Measurements from ENCODE around the gene ALG10. TPM values are rescaled to one million over a fixed set of nuclear protein-coding genes. Genes with fewer than 3 reads are reported as not detected.
"Not testable (repeated sequence)": the region's sequence is repeated elsewhere in the genome, so short reads cannot be mapped to it uniquely, and the experiment has no call there.

ALG10 gene
- total RNA-seq, 1 donor from 2014 or later = 20.3 TPM

DNA sequence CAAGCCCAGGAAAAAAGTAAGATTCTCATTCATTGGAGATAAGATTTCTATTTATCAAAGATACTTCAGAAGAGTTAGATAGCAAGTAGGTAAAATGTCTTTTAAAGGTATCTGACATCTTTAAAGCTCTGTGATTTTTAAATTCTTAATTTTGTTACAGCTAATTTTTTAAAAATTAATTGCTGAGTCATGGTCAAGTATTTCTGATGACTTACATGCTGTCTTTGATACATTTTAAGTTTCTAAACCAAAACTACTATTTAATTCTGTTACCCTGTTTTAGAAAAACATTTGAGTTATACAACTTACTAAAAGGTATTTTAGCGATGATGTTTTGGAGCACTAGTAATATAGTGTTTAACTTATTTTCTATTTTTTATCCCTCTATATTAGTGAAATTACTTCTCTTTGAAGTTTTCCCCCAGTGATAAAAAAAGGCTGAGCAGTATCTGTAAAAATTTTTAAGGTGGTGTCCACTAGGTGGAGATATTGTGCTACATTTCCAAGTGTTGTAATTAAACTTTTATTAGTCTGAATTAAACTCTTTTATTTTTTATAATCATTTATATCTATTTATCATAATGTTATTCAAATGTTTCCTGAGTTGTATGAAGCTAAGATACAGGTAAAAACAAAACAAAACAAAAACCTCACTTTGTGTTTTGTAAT lies 11.5 kb downstream of the ALG10 start:
- Mint-ChIP-seq H3K27ac (no peak overlapping the region), H3K9me3 (no peaks in the 10 kb centered on the region), H3K4me3 (no peak overlapping the region), H3K27me3 (ENCODE audit: insufficient read depth) (no peaks in the 10 kb centered on the region), H3K4me1 (ENCODE audit: low read depth) (no peaks in the 10 kb centered on the region), H3K36me3 (ENCODE audit: low read depth) (no peaks in the 10 kb centered on the region)
- intact Hi-C loops (cut with micrococcal nuclease) = loop anchor here (1.0 kb wide), 1 partner anchor 185 kb away; no protein-coding TSS in a partner anchor
- DNase-seq (ENCODE audit: low spot score) = no peak

DNA sequence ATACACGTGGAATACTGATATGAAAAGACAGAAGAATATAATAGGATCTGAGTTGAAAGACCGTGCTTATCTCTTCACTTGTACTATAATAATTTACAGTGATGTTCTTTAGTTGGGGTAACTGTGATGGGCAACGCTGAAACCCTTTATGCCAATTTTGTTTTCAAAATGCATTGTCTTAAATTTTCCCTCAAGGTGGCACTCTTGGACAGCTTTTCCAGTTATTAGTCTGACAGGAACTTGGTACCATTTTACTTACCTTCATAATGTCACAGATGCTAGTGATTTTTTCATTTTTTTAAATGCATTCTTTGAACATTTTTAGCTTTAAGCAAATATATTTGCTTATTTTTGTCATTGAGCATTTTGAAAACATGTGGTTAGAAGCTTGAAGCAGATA lies 16.1 kb downstream of the ALG10 start:
- not testable (repeated sequence) for H3K4me3 Mint-ChIP-seq; H3K36me3 Mint-ChIP-seq (ENCODE audit: low read depth); DNase-seq (ENCODE audit: low spot score); H3K27me3 Mint-ChIP-seq (ENCODE audit: insufficient read depth); H3K4me1 Mint-ChIP-seq (ENCODE audit: low read depth); H3K9me3 Mint-ChIP-seq; H3K27ac Mint-ChIP-seq
- intact Hi-C loops (cut with micrococcal nuclease) = loop anchor here (1.0 kb wide), 1 partner anchor 180 kb away; no protein-coding TSS in a partner anchor

DNA sequence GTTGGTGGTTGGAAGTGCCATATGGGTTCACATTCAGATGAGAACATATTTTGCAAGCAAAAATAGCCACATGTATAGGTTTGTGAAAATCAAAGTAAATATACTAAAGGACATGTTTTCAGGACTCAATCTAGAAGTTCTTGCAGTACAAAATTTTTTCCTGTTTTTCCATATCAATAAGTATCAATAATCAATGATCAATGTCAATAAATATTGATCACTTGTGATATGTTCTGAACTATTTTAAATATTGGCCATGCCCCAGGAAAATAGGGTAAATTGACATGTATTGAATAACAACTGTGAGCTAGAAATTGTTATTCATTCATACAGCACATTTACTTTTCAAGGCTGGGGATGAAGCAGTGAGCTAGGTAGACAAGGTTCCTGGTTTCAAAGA lies 24.3 kb downstream of the ALG10 start:
- no peak for DNase-seq (ENCODE audit: low spot score)
- Mint-ChIP-seq H3K27ac (no peak overlapping the region), H3K9me3 (peaks cover 10% of the 10 kb centered on the region), H3K36me3 (ENCODE audit: low read depth) (no peaks in the 10 kb centered on the region), H3K27me3 (ENCODE audit: insufficient read depth) (no peaks in the 10 kb centered on the region), H3K4me3 (no peak overlapping the region), H3K4me1 (ENCODE audit: low read depth) (no peaks in the 10 kb centered on the region)
- intact Hi-C loops (cut with micrococcal nuclease) = no loop called here

DNA sequence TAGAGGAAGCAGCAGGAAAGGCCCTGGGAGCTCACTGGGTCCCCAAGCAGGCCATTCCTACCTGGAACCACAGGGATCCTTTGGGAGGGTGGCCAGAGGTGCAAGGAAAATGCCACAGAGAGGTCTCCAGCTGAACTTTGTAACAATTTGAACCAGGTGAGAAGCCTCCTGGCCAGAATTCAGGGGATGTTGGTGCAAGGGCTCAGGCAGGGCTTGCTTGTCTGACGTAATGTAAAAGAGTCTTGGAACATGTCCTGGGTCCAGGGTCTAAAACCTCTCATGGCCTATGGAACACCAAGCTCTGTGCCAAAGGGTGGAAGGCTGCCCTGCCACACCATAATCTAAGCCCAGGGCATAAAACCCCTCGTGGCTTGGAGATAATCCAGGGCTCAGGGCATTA lies 25.6 kb downstream of the ALG10 start:
- H3K9me3 Mint-ChIP-seq; intact Hi-C loops (cut with micrococcal nuclease); H3K4me1 Mint-ChIP-seq (ENCODE audit: low read depth): not testable (repeated sequence)

DNA sequence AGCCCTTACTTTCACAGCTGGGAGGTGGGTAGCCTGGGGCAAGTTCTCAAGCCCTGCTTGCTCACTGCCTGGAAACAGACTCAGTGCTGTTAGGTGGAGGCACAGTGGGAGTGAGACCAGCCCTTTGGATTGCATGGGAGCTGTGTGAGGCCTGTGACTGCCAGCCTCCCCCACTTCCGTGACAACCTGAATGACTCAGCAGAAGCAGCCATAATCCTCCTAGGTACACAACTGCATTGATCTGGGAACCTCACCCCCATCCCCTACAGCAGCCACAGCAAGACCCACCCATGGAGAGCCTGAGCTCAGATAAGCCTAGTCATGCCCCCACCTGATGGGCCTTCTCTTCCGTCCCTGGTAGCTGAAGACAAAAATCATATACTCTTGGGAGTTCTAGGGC lies 26.4 kb downstream of the ALG10 start:
- H3K36me3 Mint-ChIP-seq (ENCODE audit: low read depth) = no peaks in the 10 kb centered on the region
- no peak for DNase-seq (ENCODE audit: low spot score)
- no peaks in the 10 kb centered on the region for H3K4me1 Mint-ChIP-seq (ENCODE audit: low read depth)
- no peak overlapping the region for H3K4me3 Mint-ChIP-seq
- intact Hi-C loops (cut with micrococcal nuclease) = no loop called here
- peaks cover 10% of the 10 kb centered on the region for H3K9me3 Mint-ChIP-seq
- no peak overlapping the region for H3K27ac Mint-ChIP-seq
- H3K27me3 Mint-ChIP-seq (ENCODE audit: insufficient read depth) = no peaks in the 10 kb centered on the region

More for the DNA sequence above, 25.6 kb downstream of the ALG10 start:
- H3K36me3 Mint-ChIP-seq (ENCODE audit: low read depth); H3K27ac Mint-ChIP-seq; DNase-seq (ENCODE audit: low spot score); H3K27me3 Mint-ChIP-seq (ENCODE audit: insufficient read depth); H3K4me3 Mint-ChIP-seq: not testable (repeated sequence)

DNA sequence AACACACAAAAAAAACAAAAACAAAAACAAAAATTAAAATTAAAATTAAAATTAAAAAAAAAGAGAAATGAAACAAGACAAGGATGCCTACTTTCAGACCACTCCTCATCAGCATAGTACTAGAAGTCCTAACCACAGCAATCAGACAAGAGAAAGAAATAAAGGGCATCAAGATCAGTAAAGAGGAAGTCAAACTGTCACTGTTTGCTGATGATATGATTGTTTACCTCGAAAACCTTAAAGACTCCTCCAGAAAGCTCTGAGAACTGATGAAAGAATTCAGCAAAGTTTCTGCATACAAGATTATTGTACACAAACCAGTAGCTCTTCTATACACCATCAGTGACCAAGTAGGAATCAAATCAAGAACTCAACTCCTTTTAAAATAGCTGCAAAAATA lies 29.2 kb downstream of the ALG10 start:
- intact Hi-C loops (cut with micrococcal nuclease) = no loop called here
- Mint-ChIP-seq H3K27ac (no peak overlapping the region), H3K4me1 (ENCODE audit: low read depth) (peaks cover 5% of the 10 kb centered on the region), H3K9me3 (peaks cover 10% of the 10 kb centered on the region), H3K4me3 (no peak overlapping the region), H3K36me3 (ENCODE audit: low read depth) (no peaks in the 10 kb centered on the region), H3K27me3 (ENCODE audit: insufficient read depth) (no peaks in the 10 kb centered on the region)
- DNase-seq (ENCODE audit: low spot score) = no peak

DNA sequence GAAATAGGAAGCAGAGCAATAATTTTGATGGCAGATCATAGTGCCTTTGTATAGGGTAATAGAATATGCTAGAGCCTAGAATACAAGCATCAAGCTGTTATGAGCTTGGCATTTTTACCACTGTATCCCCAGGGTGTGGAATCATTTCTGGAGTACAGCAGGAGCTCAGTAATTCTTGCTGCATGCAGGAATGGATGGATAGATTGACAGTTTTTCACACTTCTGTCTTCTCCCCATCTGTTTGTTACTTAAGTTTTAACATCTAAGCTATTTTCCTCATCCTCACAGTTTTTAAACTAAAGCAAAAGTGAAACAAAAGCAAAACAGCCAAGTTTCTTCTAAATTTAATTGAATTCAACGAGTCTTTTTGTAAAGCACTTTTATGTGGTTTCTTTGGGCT lies 32.6 kb downstream of the ALG10 start:
- peaks cover 5% of the 10 kb centered on the region for H3K4me1 Mint-ChIP-seq (ENCODE audit: low read depth)
- no peaks in the 10 kb centered on the region for H3K9me3 Mint-ChIP-seq
- no peaks in the 10 kb centered on the region for H3K36me3 Mint-ChIP-seq (ENCODE audit: low read depth)
- H3K27ac Mint-ChIP-seq = no peak overlapping the region
- no peaks in the 10 kb centered on the region for H3K27me3 Mint-ChIP-seq (ENCODE audit: insufficient read depth)
- intact Hi-C loops (cut with micrococcal nuclease) = no loop called here
- no peak for DNase-seq (ENCODE audit: low spot score)
- no peak overlapping the region for H3K4me3 Mint-ChIP-seq

All from activated T-helper 1 cell treated with anti-CD3 and anti-CD28 coated beads, Interleukin-12 subunit alpha, Interleukin-12 subunit beta, Interleukin-2, Interleukin-4 antibody, amounts not matched to agents 30 ng/mL and 10 ng/mL and 1 ng/mL, durations not matched to agents 14 hours and 24 hours and 36 hours (primary cell).